GM06990 (cell line): ENCODE data around the gene B3GNT9.

ENCODE experiments used
- DNase-seq: peaks from one replicate; pipeline ENCODE4 v3.0.0-alpha.2; 2011; ENCODE audit not compliant: insufficient read length; ENCODE audit errors: extremely low read depth
- H3K27me3 ChIP-seq: replicated peaks from 2 replicates; pipeline ENCODE4 v1.6.0; 2011; ENCODE audit warnings: low read length; ENCODE audit not compliant: control insufficient read depth, insufficient read depth
- H3K36me3 ChIP-seq: 2 replicates; pipeline ENCODE4 v1.5.1; 2011; ENCODE audit warnings: low read length; ENCODE audit not compliant: control insufficient read depth, insufficient read depth
- H3K4me3 ChIP-seq: replicated peaks from 2 replicates; pipeline ENCODE4 v1.5.1; 2011; ENCODE audit warnings: low read depth, mild to moderate bottlenecking, control low read depth, low read length
- CTCF ChIP-seq: IDR thresholded peaks from 2 replicates; pipeline ENCODE4 v1.5.1; 2011; ENCODE audit warnings: low read length, control low read depth, mild to moderate bottlenecking, inconsistent platforms; ENCODE audit not compliant: insufficient read depth, poor library complexity, severe bottlenecking

B3GNT9 gene

GRCh38 chr16:67180166-67180565 is 29.4 kb upstream of the B3GNT9 start:
- DNase-seq, result no peak
- no peak for TF ChIP-seq CTCF
- no peaks in the 10 kb centered on the region; the same call in 1 of the 2 replicates for H3K27me3 ChIP-seq
- H3K4me3 ChIP-seq, result no peak overlapping the region
- H3K36me3 ChIP-seq, result no peaks in the 10 kb centered on the region; the same call in 1 of the 2 replicates

GRCh38 chr16:67179421-67180080 is 28.8 kb upstream of the B3GNT9 start:
- no peak for DNase-seq
- Histone ChIP-seq H3K4me3 (no peak overlapping the region), H3K36me3 (no peaks in the 10 kb centered on the region; the same call in 1 of the 2 replicates), H3K27me3 (no peaks in the 10 kb centered on the region; the same call in 1 of the 2 replicates)
- TF ChIP-seq CTCF, result peak; percentile 14

- H3K27me3 ChIP-seq, result no peaks in the 10 kb centered on the region
- peak; percentile 65 for DNase-seq
- no peak for TF ChIP-seq CTCF
- H3K36me3 ChIP-seq, result no peaks in the 10 kb centered on the region; the same call in 1 of the 2 replicates
- peak overlapping the region; percentile 51 for H3K4me3 ChIP-seq
Observed at GRCh38 chr16:67177743-67178699, 27.2 kb upstream of the B3GNT9 start.

- no peak overlapping the region for H3K4me3 ChIP-seq
- DNase-seq, result no peak
- no peaks in the 10 kb centered on the region for H3K27me3 ChIP-seq
- no peaks in the 10 kb centered on the region; the same call in 1 of the 2 replicates for H3K36me3 ChIP-seq
- TF ChIP-seq CTCF, result no peak
Observed at GRCh38 chr16:67176662-67177061, 25.9 kb upstream of the B3GNT9 start.

GRCh38 chr16:67174706-67175231 is 24.0 kb upstream of the B3GNT9 start:
- H3K4me3 ChIP-seq, result no peak overlapping the region; the same call in 1 of the 2 replicates
- H3K27me3 ChIP-seq, result no peaks in the 10 kb centered on the region
- no peaks in the 10 kb centered on the region; the same call in 1 of the 2 replicates for H3K36me3 ChIP-seq
- no peak for TF ChIP-seq CTCF
- DNase-seq, result no peak
